ENCODE data around the gene PITPNB.

PITPNB gene

GRCh38 chr22:27918341-27919221 is 475 bp downstream of the PITPNB start:
- DNase-seq: peak; percentile 57

- no peak for DNase-seq
Measured at GRCh38 chr22:27915986-27916385, 3.1 kb downstream of the PITPNB start.

GRCh38 chr22:27913162-27913741 is 5.8 kb downstream of the PITPNB start:
- DNase-seq: no peak

GRCh38 chr22:27912101-27912500 is 7.0 kb downstream of the PITPNB start:
- DNase-seq: no peak

- DNase-seq: no peak
Measured at GRCh38 chr22:27911330-27911729, 7.7 kb downstream of the PITPNB start.

DNA sequence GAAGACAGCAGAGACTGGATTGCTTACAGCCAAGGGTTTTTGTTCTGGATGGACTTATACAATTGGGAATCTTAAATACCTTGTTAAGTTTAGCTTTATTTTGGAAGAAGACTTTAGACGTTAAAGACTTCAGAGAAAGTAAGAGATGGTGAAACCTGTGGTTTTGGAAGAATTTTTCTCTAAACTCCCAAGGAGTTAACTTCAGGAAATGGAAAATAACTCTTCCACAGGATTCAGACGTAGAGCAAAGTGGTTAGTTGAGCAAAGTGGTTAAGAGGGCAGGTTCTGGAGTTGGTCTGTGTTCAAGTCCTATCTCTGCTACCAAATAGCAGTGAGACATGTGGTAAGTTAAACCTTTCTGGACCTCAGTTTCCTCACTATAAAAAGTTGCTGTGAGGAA is 12.8 kb downstream of the PITPNB start:
- no peak for DNase-seq

- no peak for DNase-seq
Measured at GRCh38 chr22:27905653-27906052, 13.4 kb downstream of the PITPNB start.

DNA sequence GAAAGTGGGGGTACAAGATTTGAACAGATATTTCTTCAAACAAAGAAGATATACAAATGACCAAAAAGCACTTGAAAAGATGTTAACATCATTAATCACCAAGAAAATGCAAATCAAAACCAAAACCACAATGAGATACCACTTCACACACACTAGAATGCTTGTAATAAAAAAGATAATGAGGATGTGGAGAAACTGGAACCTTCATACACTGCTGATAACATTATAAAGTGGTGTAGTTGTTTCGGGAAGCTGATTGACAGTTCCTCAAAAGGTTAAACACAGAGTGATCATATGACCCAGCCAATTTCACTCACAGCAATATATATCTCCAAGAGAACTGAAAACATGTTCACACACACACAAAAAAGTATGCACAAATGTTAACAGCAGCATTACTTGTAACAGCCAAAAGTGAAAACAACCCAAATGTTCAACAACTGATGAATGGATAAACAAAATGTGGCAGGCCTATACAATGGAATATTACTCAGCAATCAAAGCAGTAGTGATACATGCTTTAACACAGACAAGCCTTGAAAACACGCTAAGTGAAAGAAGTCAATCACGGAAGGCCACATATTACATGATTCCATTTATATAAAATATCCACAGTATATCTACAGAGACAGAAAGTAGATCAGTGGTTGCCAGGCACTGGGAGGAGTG is 15.1 kb downstream of the PITPNB start:
- peak; percentile 11 for DNase-seq

GRCh38 chr22:27900153-27900552 is 18.9 kb downstream of the PITPNB start:
- DNase-seq: no peak

DNA sequence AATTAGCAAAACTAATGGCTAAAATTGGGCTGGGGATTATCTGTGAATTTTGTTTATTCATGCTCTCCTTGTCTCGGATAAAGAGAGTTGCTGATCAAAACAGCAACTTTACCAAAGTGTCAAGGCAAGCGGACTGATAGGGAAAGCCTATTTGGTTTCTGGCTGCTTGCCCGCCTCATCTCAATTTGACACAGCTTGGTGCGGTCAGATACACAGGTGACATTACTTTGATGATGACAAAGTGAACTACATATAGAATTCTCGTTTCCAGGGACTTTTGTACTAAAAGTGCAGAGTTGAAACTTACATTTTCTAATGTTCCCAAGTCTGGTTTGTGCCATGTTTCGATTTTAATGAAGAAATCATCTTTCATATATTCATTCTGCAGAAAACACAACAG is 22.8 kb downstream of the PITPNB start:
- no peak for DNase-seq

DNA sequence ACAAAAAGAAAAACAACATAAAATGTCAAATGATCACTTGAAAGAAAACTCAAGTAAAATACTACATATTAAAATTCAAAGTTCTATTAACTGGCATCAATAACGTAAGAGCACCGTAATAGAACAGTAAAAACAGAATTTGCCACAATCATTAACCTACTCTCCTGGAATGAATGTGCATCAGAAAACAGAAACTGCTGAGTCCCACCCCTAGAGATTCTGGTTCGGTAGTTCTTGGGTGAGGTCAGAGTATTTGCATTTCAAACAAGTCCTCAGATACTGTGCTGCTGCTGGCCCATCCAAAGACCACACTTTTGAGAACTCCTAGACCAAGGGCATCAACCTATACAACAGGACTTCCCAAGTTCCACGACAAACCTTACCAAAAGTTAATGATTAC is 23.5 kb downstream of the PITPNB start:
- no peak for DNase-seq

DNA sequence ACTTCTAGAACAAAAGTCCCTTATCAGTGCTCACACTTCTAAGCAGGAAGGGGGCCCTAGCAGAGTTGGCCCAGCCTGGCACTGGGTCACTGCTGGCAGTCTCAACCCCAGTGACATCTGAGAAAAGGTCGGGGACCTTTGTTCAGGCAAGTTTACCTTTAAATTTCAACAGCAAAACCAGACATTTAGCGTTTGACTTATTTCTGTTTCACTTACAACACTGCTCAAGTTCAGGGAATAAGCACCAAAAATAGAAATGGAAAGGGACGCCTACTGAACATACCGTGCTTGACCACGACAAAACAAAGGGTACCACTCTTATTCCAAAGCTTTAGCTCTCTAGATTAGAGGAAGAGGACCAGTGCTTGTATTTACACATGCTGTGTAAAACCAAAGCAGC is 26.2 kb downstream of the PITPNB start:
- DNase-seq: no peak

DNA sequence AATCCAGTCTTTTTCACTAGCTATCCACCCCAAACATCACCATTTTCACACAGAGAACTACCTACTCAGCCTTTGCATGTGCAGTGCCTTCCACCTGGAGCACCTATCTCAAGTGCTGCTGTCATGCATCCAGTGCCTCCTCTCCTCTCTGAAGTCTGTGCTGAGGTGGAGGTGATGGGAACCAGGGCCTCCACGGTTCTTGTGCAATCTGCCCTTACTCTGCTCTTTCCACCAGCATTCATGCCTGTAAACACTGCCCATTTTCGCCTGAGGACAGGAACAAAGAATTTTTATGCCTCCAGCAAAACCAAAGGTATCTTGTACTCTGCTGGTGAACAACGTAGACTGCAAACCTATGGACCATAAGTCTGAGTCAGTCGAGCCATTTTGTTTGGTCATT is 27.0 kb downstream of the PITPNB start:
- DNase-seq: no peak

- DNase-seq: no peak
Measured at GRCh38 chr22:27888310-27888709, 30.7 kb downstream of the PITPNB start.

GRCh38 chr22:27886843-27887151 is 32.3 kb downstream of the PITPNB start:
- no peak for DNase-seq

- DNase-seq: peak; percentile 54
Measured at GRCh38 chr22:27885977-27886842, 32.8 kb downstream of the PITPNB start.

GRCh38 chr22:27883656-27884350 is 35.3 kb downstream of the PITPNB start:
- DNase-seq: no peak

DNA sequence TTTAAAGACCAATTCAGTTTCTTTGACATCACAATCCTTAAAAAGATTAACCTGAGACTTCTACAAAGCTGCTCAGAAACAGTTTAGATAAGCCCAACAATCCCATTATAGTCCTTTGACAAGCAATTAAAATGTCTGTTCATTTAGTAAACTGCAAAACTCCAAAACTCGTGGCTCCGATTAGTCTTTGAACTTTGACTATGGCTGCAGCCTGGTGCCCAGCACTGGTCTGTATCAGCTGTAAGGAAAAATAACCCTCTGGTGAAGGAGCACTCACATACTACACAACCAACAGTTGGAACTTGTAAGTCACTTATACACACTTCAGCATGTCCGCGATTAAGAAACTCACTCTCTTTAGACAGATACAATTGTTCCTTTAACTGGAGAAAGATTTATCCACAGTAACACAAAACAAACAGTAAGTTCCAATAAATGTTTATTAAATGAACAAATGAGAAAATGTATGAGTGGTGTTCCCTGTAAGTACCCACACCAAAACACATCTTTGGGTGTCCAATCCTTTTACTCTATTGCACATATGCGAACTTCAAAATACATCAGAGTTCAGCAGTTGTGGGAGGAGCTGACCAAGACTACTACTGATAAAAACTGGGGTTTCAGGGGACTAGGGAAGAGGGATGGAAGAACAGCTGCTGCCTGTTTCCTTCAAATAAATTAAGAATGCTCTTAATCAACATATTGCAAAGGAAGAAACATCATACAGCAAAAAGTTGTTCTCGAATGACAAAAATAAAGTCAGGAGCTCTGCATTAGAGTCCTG is 36.4 kb downstream of the PITPNB start:
- no peak for DNase-seq

- no peak for DNase-seq
Measured at GRCh38 chr22:27881421-27881820, 37.6 kb downstream of the PITPNB start.

DNA sequence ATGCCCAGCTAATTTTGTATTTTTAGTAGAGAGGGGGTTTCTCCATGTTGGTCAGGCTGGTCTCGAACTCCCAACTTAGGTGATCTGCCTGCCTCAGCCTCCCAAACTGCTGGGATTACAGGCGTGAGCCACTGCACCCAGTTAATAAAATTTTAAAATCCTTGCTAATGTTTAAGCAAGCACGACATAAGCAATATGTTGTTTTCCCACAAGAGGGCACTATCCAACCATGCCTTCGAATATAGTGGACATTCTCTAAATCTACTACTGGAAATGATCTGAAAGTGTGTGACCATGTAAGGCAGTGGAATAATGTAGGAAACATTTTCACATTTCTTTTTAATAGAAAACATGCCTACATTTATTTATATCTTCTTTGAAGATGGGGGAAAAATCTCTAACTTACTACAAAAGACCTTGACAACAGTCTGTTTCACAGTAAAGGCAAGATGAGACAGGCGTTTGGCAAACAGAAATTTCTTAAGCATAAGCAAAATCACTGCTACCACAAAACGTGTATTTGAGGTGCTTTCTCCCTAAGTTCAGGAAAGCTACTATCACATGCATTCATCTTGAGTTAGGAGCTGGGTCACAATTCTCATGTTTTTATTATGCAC is 38.2 kb downstream of the PITPNB start:
- DNase-seq: peak; percentile 55

- peak; percentile 15 for DNase-seq
Measured at GRCh38 chr22:27879923-27880322, 39.1 kb downstream of the PITPNB start.

Measured in CD4-positive, alpha-beta T cell treated with Interleukin-21 for 1 hour (primary cell).